HG02938 (cell line): ENCODE results near the gene MYOG.

Experiments
- ATAC-seq: cut with Tn5 transposase; IDR thresholded peaks from one replicate; pipeline ENCODE4 v1.9.1; 2021; ENCODE audit warnings: mild to moderate bottlenecking, moderate library complexity; ENCODE audit not compliant: unreplicated experiment

The MYOG gene

DNA sequence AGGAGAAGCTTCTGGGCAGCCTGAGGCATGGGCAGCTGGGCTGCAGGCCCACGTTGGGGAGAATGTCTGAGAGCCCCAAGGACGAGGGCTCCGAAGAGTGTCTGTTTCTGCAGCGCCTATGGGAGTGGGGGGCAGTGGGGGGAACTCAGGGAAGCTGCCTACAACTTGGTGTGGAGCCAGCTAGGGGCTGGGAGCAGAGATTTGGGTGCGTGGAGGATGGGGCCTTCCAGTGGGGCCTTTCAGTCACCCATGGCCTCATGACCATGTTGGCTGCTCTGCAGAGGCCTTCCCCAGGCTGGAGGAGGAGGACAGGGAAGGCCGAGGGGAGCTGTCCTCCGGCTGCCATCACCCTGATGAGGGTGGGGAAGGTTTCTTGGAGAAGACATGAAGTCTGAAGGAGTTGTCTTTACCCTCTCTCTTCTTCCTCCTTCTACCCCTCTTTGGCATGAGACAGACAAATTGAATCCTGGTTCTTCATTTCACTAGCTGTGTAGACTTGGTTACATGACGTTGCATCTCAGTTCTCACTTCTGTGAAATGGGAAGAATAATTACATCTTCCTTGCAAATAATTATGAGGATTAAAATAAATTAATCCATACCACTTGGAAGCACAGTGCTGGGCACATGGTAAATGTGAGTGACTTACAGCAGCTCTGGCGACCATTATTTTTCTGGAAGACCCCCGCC lies 51.2 kb downstream of the MYOG start:
- no peak for ATAC-seq

DNA sequence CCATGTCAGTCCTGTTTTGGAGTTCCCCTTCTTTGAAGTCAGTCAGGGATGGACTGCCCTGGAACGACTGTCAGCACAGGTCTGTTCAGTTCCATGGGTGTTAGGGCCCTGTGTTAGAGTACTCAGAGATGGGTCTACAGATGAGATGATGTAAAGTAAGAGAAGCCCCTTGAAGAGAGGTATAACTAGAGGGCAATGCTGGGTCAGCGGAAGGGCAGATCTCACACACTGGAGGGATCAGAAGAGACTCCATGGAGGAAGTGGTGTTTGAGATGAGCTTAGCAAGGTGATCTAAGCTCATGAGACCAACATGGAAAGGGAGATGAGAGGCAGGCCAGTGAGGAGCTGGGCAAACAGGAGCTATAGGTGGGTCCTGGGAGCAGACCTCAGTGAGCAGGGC lies 51.9 kb downstream of the MYOG start:
- no peak for ATAC-seq

DNA sequence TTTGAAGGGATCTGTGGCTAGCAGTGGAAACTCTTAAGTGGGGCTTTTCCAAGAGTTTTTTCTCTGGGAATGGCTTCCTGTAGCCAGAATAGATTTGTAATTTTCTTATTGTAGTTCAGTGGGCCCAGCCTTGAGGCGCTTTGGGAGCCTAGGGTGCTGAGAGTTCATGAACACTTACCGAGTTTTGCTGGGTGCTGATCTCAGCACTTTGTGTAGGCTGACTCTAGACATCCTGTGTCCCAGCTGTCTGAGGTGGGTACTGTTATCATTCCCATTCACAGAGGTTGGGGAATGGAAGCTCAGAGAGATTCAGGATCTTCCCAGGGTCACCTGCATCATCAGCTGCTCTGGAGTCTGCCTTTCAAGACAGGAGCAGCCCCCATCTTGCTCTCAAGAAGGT lies 52.5 kb downstream of the MYOG start:
- no peak for ATAC-seq
